Renal pelvis (tissue), 4 donors: ENCODE data around the gene DVL2. TPM values are rescaled to one million over a fixed set of nuclear protein-coding genes. Genes with fewer than 3 reads are reported as not detected.
"Not testable (repeated sequence)": the region's sequence is repeated elsewhere in the genome, so short reads cannot be mapped to it uniquely, and the experiment has no call there.

ENCODE experiments used
- DNase-seq: peaks from one replicate; pipeline ENCODE4 v3.0.0-alpha.2; 2013
- polyA plus RNA-seq, 3 donors: library from polyadenylated mRNA; unstranded; fragments of 120-200 nt; gene quantifications; one replicate each; pipeline ENCODE4 v1.2.1, GENCODE V29; 2013; ENCODE audit not compliant: insufficient read length in 3 of 3

DVL2 gene
- polyA plus RNA-seq, 3 donors, result 62.4 to 66.1 (median 64.6) TPM

GRCh38 chr17:7204828-7205461 is 29.4 kb downstream of the DVL2 start:
- peak; percentile 89 for DNase-seq

GRCh38 chr17:7204336-7204735 is 30.0 kb downstream of the DVL2 start:
- no peak for DNase-seq

- no peak for DNase-seq
Measured at GRCh38 chr17:7203391-7203790, 30.9 kb downstream of the DVL2 start.

- no peak for DNase-seq
Measured at GRCh38 chr17:7196651-7197401, 37.5 kb downstream of the DVL2 start.

GRCh38 chr17:7195971-7196370 is 38.3 kb downstream of the DVL2 start:
- DNase-seq, result no peak

- no peak for DNase-seq
Measured at GRCh38 chr17:7192271-7192937, 41.9 kb downstream of the DVL2 start.

GRCh38 chr17:7191571-7192270 is 42.6 kb downstream of the DVL2 start:
- no peak for DNase-seq

GRCh38 chr17:7191069-7191468 is 43.2 kb downstream of the DVL2 start:
- no peak for DNase-seq

- no peak for DNase-seq
Measured at GRCh38 chr17:7190276-7190917, 43.9 kb downstream of the DVL2 start.

GRCh38 chr17:7186241-7186640 is 48.1 kb downstream of the DVL2 start:
- DNase-seq, result no peak

- DNase-seq, result no peak
Measured at GRCh38 chr17:7184647-7185046, 49.7 kb downstream of the DVL2 start.

GRCh38 chr17:7184091-7184488 is 50.2 kb downstream of the DVL2 start:
- peak; percentile 73 for DNase-seq

GRCh38 chr17:7183433-7184090 is 50.8 kb downstream of the DVL2 start:
- DNase-seq, result no peak

GRCh38 chr17:7182101-7182500 is 52.2 kb downstream of the DVL2 start:
- not testable (repeated sequence) for DNase-seq

GRCh38 chr17:7179317-7180254 is 54.7 kb downstream of the DVL2 start, which contains the start of gene ASGR1:
ASGR1 (minus strand) TSS chr17:7179370; CDS start chr17:7178563, 807 bp downstream.
- no peak for DNase-seq

- no peak for DNase-seq
Measured at GRCh38 chr17:7178973-7179316, 55.4 kb downstream of the DVL2 start.

GRCh38 chr17:7177954-7178477 is 56.3 kb downstream of the DVL2 start:
- DNase-seq, result peak; percentile 61

- DNase-seq, result peak; percentile 86
Measured at GRCh38 chr17:7177191-7177953, 56.9 kb downstream of the DVL2 start.

- DNase-seq, result no peak
Measured at GRCh38 chr17:7176841-7177190, 57.5 kb downstream of the DVL2 start.
